ENCODE results near the gene GOLT1B.

The GOLT1B gene

DNA sequence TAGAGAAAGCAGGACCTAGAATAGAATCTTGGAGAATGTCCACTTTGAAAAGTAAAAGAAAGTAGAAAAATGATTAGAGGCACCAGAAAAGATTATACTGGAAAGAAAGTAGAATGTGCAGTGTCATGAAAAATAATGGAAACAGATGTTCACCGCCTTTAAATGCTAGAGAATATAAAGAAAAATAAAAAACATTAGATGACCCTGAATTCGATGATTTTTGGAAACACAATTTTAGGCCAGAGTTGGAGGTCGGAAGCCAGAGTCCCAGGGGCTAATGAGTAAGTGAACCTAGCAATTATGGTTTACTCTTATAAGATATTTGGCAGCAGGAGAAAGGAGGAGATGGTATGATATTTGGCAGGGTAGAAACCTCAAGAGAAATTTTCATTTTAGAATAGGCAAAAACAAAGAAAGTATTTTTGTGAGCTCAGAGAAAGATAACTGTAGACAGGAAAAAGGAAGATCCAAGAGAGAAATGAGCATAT is 65.4 kb downstream of the GOLT1B start:
- DNase-seq, result no peak

All from NCI-H526 (cell line).